OCI-LY3 (cell line): Measurements from ENCODE around the gene ASS1.

Source experiments
- H2AFZ ChIP-seq: fragments of 200-600, 300-600 bp; shearing (Covaris generic); 2 replicates; pipeline ENCODE4 v1.6.0; 2014; ENCODE audit warnings: antibody characterized with exemption, low read depth, low read length
- H3K27ac ChIP-seq: fragments of 200-600, 300-600 bp; sonication (generic); 2 replicates; pipeline ENCODE4 v1.5.1; 2014; ENCODE audit warnings: mild to moderate bottlenecking, low read length, moderate library complexity, mixed read lengths
- H3K27me3 ChIP-seq: fragments of 200-600, 300-600 bp; sonication (generic); 2 replicates; pipeline ENCODE4 v1.6.1; 2014; ENCODE audit warnings: low read depth, low read length, mixed read lengths
- H3K36me3 ChIP-seq: fragments of 200-600, 300-600 bp; sonication (generic); replicated peaks from 2 replicates; pipeline ENCODE3; 2014; ENCODE audit warnings: low read depth, low read length, mixed read lengths
- H3K4me1 ChIP-seq: fragments of 300-600, 200-600 bp; sonication (generic); 2 replicates; pipeline ENCODE4 v1.6.1; 2014; ENCODE audit warnings: low read length, mixed read lengths
- H3K4me2 ChIP-seq: fragments of 200-600, 300-600 bp; sonication (generic); 2 replicates; pipeline ENCODE4 v1.6.1; 2014; ENCODE audit warnings: low read length, mixed read lengths
- H3K4me3 ChIP-seq: fragments of 300-600, 200-600 bp; sonication (generic); 2 replicates; pipeline ENCODE4 v1.5.1; 2014; ENCODE audit warnings: antibody characterized with exemption, mild to moderate bottlenecking, low read length, moderate library complexity
- H3K79me2 ChIP-seq: fragments of 300-600, 200-600 bp; shearing (Covaris generic); 2 replicates; pipeline ENCODE4 v1.6.1; 2014; ENCODE audit warnings: mild to moderate bottlenecking, low read length, mixed read lengths
- H3K9ac ChIP-seq: fragments of 300-600, 200-600 bp; shearing (Covaris generic); 2 replicates; pipeline ENCODE4 v1.6.0; 2014; ENCODE audit warnings: mild to moderate bottlenecking, low read length, moderate library complexity
- H3K9me3 ChIP-seq: fragments of 200-600, 300-600 bp; shearing (Covaris generic); 2 replicates; pipeline ENCODE4 v1.6.1; 2014; ENCODE audit warnings: low read length, mixed read lengths; ENCODE audit not compliant: insufficient read depth
- H4K20me1 ChIP-seq: fragments of 200-600, 300-600 bp; sonication (generic); 2 replicates; pipeline ENCODE4 v1.6.1; 2016; ENCODE audit warnings: low read length, mixed read lengths; ENCODE audit not compliant: insufficient read depth
- EZH2phosphoT487 ChIP-seq: fragments of 200-600 bp; shearing (Covaris generic); IDR thresholded peaks from 2 replicates; pipeline ENCODE4 v1.6.1; 2018; ENCODE audit warnings: antibody characterized with exemption, mixed run types, low read depth
- TF ChIP-seq, protein P1 (sequence below): fragments of 200-600, 300-600 bp; sonication (generic); IDR thresholded peaks from 2 replicates; pipeline ENCODE4 v1.5.1; 2014; ENCODE audit warnings: antibody characterized with exemption, low read length, low read depth

The ASS1 gene

GRCh38 chr9:130459941-130460669 lies 15.3 kb downstream of the ASS1 start:
- H3K4me2 ChIP-seq = no peak overlapping the region
- no peaks in the 10 kb centered on the region for H3K36me3 ChIP-seq
- H2AFZ ChIP-seq = no peak overlapping the region
- TF ChIP-seq, protein P1, sequence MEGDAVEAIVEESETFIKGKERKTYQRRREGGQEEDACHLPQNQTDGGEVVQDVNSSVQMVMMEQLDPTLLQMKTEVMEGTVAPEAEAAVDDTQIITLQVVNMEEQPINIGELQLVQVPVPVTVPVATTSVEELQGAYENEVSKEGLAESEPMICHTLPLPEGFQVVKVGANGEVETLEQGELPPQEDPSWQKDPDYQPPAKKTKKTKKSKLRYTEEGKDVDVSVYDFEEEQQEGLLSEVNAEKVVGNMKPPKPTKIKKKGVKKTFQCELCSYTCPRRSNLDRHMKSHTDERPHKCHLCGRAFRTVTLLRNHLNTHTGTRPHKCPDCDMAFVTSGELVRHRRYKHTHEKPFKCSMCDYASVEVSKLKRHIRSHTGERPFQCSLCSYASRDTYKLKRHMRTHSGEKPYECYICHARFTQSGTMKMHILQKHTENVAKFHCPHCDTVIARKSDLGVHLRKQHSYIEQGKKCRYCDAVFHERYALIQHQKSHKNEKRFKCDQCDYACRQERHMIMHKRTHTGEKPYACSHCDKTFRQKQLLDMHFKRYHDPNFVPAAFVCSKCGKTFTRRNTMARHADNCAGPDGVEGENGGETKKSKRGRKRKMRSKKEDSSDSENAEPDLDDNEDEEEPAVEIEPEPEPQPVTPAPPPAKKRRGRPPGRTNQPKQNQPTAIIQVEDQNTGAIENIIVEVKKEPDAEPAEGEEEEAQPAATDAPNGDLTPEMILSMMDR = no peak
- TF ChIP-seq EZH2phosphoT487 = no peak
- H3K27me3 ChIP-seq = peaks cover 11% of the 10 kb centered on the region; the same call in 1 of the 2 replicates
- H4K20me1 ChIP-seq = no peaks in the 10 kb centered on the region
- no peaks in the 10 kb centered on the region for H3K9me3 ChIP-seq
- no peak overlapping the region for H3K9ac ChIP-seq
- no peak overlapping the region for H3K27ac ChIP-seq
- H3K79me2 ChIP-seq = no peaks in the 10 kb centered on the region
- H3K4me3 ChIP-seq = no peak overlapping the region
- peaks cover 5% of the 10 kb centered on the region for H3K4me1 ChIP-seq

- Histone ChIP-seq H3K9ac (peak overlapping the region; percentile 32; the same call in 1 of the 2 replicates), H3K27ac (no peak overlapping the region), H3K4me3 (peak overlapping the region; percentile 73)
These were observed 16.5 kb downstream of the ASS1 start for GRCh38 chr9:130461218-130461630.

GRCh38 chr9:130461731-130462130 lies 17.0 kb downstream of the ASS1 start:
- TF ChIP-seq, protein P1 = no peak
- no peak for TF ChIP-seq EZH2phosphoT487
- peaks cover 11% of the 10 kb centered on the region; the same call in 1 of the 2 replicates for H3K27me3 ChIP-seq
- no peaks in the 10 kb centered on the region for H3K36me3 ChIP-seq
- H3K9me3 ChIP-seq = no peaks in the 10 kb centered on the region
- H3K9ac ChIP-seq = peak overlapping the region; percentile 32; the same call in 1 of the 2 replicates
- H4K20me1 ChIP-seq = no peaks in the 10 kb centered on the region
- H3K4me3 ChIP-seq = peak overlapping the region; percentile 73
- peaks cover 5% of the 10 kb centered on the region for H3K4me1 ChIP-seq
- no peaks in the 10 kb centered on the region for H3K79me2 ChIP-seq
- H3K27ac ChIP-seq = no peak overlapping the region
- H3K4me2 ChIP-seq = peak overlapping the region; percentile 91
- peak overlapping the region; percentile 77 for H2AFZ ChIP-seq

More at GRCh38 chr9:130461218-130461630, 16.5 kb downstream of the ASS1 start:
- peaks cover 5% of the 10 kb centered on the region for H3K4me1 ChIP-seq
- H3K79me2 ChIP-seq = no peaks in the 10 kb centered on the region
- peaks cover 11% of the 10 kb centered on the region; the same call in 1 of the 2 replicates for H3K27me3 ChIP-seq
- H3K36me3 ChIP-seq = no peaks in the 10 kb centered on the region
- no peaks in the 10 kb centered on the region for H3K9me3 ChIP-seq
- no peak for TF ChIP-seq EZH2phosphoT487
- TF ChIP-seq, protein P1 = peak; percentile 77
- peak overlapping the region; percentile 91 for H3K4me2 ChIP-seq
- peak overlapping the region; percentile 77 for H2AFZ ChIP-seq
- no peaks in the 10 kb centered on the region for H4K20me1 ChIP-seq

DNA sequence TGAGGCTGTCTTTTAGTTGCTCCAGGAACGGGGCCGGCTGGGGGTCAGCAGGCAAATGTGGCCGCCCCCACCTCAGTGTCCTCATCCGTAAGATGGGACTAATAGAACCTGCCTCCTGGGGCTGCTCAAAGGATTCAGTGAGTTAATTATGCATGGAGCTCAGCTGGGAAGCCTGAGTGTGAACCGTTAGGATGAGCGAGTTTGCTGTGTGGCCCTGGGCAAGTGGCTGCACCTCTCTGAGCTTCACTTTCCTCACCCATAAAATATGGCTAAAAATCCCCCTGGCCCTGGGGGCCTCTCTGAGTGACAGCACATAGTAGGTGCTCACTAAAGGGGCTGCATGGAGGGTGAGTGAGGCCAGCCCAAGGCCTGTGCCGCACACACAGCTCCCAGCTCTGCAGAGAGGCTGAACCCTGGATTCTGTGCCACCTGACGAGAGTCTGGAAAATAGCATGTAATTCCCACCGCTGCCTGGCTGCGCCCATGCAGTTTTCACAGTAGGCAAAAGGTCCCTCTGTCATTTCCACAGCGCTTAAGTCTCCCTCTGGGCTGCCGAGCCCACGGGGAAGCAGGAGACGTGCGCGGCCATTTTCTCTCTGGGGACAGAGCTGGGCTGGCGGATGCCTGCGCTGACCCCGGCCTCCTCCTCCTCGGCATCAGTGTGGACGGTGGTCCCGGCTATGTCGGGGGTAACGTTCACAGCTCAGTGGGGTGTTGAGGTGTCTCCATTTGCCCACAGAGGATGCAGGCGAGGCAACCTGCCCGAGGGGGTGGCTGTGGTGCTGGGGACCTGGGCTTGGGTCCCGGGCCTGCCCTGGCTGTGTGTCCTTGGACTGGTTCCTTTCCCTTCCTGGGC lies 18.2 kb downstream of the ASS1 start:
- no peaks in the 10 kb centered on the region for H3K36me3 ChIP-seq
- H3K79me2 ChIP-seq = no peaks in the 10 kb centered on the region
- H3K9me3 ChIP-seq = no peaks in the 10 kb centered on the region
- TF ChIP-seq, protein P1 = no peak
- TF ChIP-seq EZH2phosphoT487 = no peak
- no peak overlapping the region for H3K4me2 ChIP-seq
- H3K4me1 ChIP-seq = peaks cover 5% of the 10 kb centered on the region
- H4K20me1 ChIP-seq = no peaks in the 10 kb centered on the region
- H3K9ac ChIP-seq = no peak overlapping the region
- H3K27me3 ChIP-seq = peaks cover 17% of the 10 kb centered on the region
- H3K27ac ChIP-seq = no peak overlapping the region
- H3K4me3 ChIP-seq = no peak overlapping the region
- H2AFZ ChIP-seq = no peak overlapping the region
